HG03469 (cell line): ENCODE measurements around the gene HPSE2.
A peak's percentile ranks its signal among the peaks of the same experiment; 100 is the strongest.
"Not testable (repeated sequence)": the region's sequence is repeated elsewhere in the genome, so short reads cannot be mapped to it uniquely, and the experiment has no call there.

ENCODE experiments used
- ATAC-seq: cut with Tn5 transposase; IDR thresholded peaks from one replicate; pipeline ENCODE4 v1.9.1; 2021; ENCODE audit warnings: mild to moderate bottlenecking, moderate library complexity, moderate number of reproducible peaks; ENCODE audit not compliant: unreplicated experiment

The HPSE2 gene

GRCh38 chr10:98517672-98518071 lies 718.0 kb downstream of the HPSE2 start:
- no peak for ATAC-seq

DNA sequence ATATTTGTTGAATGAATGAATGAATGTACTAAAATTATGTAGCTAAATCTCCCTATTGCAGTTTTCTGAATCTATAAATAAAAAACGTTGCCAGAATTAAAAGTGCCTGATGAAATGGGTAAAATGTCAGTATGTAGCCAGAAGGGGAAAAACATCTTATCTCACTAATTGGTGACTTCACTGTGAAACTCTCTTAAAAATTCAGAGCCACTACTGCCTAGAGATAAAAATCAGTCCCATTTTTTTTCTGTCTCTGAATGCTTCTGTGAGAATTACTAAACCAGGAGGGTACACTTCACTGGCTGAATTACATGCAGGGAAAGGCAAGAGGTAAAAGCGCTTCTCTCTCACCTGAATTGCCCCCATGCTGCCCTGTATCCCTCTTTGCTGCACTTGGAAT lies 719.3 kb downstream of the HPSE2 start:
- no peak for ATAC-seq

DNA sequence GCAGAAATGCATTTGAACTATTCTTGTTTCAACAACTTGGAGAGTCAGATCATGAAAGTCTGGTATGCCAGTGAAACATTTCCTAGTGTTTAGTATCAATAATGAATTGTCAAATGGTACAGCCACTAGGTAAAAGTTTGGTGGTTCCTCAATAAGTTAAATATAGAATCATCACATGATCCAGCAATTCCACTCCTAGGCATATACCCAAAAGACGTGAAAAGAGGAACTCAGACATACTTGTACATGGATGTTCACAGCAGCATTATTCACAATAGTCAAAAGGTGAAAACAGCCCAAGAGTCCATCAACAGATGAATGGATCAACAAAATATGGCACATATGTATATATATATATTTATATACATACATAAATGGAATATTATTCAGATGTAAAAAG lies 721.9 kb downstream of the HPSE2 start:
- ATAC-seq = no peak

GRCh38 chr10:98511876-98512275 lies 723.8 kb downstream of the HPSE2 start:
- ATAC-seq = no peak

- ATAC-seq = no peak
Observed at GRCh38 chr10:98510412-98510995, 725.1 kb downstream of the HPSE2 start.

GRCh38 chr10:98509745-98510144 lies 725.9 kb downstream of the HPSE2 start:
- no peak for ATAC-seq

DNA sequence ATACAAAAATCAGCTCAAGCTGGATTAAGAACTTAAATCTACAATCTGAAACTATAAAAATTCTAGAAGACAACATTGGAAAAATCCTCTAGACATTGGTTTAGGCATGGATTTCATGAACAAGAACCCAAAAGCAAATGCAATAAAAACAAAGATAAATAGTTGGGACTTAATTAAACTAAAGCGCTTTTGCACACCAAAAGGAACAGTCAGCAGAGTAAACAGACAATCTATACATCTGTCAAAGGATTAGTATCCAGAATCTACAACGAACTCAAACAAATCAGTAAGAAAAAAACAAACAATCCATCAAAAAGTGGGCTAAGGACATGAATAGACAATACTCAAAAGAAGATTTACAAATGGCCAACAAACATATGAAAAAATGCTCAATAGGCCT lies 733.1 kb downstream of the HPSE2 start:
- not testable (repeated sequence) for ATAC-seq

GRCh38 chr10:98492763-98493162 lies 742.9 kb downstream of the HPSE2 start:
- no peak for ATAC-seq

DNA sequence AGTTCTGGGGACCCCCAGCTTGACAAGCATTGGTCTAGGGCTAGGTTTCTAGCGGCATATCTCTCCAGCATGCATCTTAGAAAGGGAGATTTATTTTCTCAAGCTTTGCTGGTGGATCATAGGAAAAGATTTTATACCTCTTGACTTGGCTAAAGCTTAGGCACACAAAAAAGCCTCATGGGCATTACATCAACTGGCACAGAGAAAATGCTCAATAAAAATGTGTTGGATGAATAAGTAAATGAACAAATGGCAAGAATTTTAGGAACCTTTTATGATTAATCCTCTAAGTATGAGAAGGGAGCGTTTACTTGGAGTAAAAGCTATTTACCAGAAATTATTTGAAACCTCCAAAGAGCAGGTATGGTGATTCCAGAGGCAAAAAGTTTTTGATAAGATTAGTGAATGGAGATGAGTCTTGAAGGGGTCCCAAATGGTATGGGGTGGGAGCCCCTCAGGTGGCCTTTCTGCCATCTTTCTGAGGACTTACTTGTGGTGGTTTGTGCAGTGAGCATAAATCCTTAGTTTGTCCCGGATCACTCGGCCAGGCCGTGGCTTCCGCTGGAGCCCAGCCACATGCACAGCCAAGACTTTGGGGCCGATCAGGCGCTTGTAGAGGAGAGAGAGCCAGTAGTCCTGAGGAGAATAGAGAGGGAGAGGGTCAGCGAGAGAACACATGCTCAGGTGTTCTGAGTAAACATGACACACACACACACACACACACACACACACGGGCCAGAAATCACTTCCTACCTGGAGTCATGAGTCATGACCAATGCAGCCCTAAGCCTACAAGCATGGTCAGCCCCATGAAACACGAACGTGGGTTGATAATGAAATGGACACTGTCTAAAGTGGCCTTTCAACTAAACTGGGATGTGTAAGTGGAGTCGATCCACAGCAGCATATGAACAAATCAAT lies 745.8 kb downstream of the HPSE2 start:
- no peak for ATAC-seq

DNA sequence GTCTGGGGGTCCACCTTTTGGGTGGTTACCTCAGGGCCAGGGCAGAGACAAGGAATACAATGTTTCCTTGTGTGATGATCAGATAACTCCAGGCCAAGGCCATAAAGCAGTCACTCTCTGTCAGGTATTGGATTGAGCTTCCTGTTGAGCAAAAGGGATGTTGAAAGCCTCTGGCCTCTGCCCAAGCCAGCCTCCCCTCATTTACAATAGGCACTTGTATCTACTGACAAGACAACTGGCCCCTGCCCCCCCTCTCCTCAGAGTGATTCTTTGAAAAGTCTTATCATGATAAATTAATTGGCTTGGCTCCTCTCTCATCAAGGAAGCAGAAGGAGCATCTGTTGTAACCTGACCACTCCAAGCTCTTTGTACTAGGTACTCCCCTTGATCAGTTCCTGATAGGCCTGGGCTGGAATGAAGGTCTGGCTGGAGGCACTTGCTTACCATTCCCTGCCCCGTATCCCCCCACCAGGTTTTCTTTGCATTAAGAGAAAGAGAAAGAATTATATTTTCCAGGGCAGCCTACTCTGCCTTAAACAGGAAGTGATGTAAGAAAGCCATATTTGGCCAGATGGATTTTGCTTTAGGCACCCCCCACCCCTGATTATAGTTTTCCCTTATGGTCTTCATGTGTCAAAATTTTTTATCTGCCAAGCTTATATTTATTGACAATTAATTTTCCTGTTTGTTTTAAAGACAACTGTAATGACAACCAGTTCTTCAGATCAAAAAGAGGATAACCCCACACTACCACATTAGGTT lies 746.8 kb downstream of the HPSE2 start:
- ATAC-seq = no peak

- no peak for ATAC-seq
Observed at GRCh38 chr10:98487649-98488048, 748.0 kb downstream of the HPSE2 start.

DNA sequence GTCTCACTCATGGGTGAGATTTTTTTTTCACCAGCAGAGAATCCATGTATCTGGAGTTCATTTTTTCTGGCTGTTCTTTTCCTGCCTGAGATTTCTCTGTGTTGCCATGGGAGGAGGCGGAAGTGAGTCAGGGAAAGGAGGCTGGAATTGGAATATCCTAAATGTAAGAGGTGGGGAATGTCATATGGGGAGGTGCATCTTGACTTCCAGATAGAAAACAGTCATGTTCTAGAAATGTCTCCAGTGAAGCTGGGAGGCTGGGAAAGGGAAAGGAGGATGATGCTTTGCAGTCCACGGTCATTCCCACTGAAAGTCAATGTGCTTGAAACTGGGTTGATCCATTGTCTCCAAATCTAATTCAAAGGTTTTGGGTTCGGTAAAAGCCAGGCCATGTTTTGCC lies 749.2 kb downstream of the HPSE2 start:
- no peak for ATAC-seq

GRCh38 chr10:98485959-98486358 lies 749.7 kb downstream of the HPSE2 start:
- no peak for ATAC-seq

DNA sequence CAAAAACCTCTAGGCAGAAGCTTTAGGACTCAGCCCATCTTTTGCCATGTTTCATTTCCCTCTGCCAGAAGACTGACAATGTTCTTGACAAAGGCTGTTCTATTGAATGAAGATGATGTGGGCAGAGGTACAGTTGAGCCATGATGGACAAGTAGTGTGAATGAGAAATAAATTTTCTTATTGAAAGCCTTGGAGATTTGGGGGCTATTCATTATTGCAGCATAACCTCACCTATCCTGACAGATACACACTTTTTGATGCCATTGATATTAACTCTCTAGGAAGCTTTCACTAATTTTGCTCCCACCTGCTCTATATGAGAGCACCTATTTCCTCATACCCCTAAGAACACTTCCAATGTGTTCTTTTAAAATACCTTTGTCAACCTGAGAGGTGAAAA lies 752.0 kb downstream of the HPSE2 start:
- no peak for ATAC-seq

DNA sequence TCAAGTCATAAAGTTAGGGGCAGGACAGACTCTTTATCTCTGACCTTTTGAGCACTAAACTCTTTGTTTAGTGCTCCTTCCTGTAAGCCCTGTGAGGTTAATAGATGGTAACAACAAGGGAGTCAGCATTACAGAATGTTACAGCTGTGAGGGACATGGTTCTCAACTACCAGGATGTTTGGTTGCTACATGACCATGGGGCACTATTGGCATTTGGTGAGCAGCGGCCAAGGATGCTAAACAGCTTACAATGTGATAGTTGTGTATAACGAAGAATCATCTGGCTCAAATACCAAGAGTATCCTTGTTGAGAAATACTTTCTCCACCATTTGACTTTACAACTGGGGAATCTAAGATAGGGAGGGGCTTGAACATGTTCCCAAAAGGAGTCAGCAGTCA lies 753.6 kb downstream of the HPSE2 start:
- no peak for ATAC-seq

DNA sequence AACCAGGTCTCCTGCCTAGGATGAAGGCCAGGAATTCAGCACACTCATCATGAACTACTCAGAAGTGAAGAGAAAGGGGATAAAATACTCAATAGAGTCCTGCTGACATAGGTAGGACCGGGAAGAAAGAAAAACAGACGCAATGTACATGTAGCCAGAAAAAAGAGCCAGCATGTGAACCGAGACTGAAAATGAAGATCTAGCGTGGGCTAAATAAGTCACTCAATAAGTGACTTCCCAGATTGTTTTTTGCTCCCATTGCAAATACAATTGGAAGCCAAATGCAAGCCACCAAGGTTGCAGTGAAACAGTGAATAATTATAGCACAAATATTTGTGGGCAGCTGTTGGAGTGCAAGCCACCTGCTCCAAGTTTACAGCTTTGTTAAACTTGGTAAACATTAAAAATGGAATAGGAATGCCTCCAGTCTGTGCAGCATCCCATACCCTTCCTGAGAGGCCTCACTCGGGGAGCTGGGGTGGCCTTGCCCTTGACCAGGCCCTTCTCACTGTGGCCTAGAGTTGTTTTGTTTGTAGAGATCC lies 754.2 kb downstream of the HPSE2 start:
- no peak for ATAC-seq

DNA sequence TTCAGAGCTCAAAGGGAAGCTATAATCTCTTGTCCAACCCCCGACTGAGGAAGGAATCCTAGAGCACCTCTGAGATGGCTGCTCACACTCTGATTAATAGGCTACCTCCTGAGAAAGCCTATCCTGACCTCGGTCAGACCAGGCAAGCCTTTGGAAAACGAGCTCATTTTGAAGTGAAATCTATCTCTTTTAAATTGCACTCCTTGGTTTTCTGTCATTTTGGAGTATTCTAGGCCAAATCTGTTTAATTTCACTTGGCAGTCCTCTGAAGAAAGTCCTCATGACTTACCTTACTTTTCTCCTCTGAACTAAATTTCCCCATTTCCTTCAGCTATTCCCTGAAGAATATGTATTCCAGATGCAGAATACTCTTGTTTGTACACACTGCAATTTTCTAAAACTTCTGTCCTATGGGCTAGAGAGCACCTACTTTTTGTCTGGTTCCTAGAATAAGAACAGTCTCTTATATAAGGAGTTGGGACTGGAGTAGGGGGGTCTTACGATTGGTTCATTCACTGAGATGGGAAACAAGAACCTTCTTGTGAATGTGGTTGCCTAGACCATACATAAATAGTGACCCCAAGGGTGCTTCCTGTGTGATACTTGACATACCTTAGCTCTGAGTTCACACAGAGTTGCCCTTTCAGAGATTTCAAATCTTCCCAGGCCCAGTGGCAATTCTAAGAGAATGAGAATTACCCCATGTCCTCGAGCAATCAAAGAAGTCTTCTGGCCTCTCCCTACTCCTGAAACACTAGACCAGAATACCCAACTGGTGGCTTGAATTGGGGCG lies 757.0 kb downstream of the HPSE2 start:
- ATAC-seq = no peak

- no peak for ATAC-seq
Observed at GRCh38 chr10:98477861-98478260, 757.8 kb downstream of the HPSE2 start.

DNA sequence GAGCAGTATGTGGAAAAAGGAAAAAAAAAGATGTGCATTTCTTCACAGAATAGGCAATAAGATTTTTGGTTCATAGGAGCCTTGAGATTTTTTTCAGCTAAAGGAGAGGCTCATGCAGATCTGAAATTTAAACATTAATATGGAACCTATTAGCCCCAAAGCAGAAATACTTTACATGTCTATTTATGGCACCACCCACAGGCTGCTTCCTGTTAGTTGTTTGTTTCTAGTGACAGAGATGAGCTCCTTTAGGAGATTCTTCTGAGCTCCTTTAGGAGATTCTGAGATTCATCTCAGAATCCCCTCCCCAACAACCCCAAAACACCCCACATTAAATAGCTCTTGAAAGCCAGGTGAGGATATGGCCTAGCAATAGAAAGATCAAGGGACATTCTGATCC lies 761.0 kb downstream of the HPSE2 start:
- ATAC-seq = peak; percentile 53

GRCh38 chr10:98472196-98472595 lies 763.5 kb downstream of the HPSE2 start:
- no peak for ATAC-seq

DNA sequence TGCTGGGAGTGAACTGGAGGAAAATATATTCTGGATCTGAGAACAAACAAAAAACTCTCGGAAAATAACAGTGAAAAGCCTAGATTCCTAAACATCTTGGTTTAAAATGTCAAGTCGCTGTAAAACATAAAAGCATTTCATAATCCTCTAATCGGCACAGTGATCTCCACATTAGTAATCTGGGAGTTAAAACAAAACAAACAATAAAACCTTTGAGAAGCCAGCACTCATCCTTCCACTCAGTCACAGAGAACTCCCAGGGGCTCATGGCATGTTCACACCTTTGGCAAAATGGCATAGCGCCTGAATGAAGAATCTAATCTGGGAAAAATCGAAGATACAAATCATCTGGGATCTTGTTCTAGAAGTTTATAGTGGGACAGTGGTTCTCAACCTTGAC lies 764.8 kb downstream of the HPSE2 start:
- ATAC-seq = no peak
